ENCODE results near the gene FTH1.

The FTH1 gene

GRCh38 chr11:61914471-61915171 lies 52.8 kb downstream of the FTH1 start:
- DNase-seq (ENCODE audit: low read depth) = no peak
- no peak for TF ChIP-seq CTCF (IDR thresholded peaks at IDR 0.05; ENCODE audit: insufficient read depth, low read depth, low read length, missing control alignments)

More at GRCh38 chr11:61914471-61915171, 52.8 kb downstream of the FTH1 start:
- H3K4me3 ChIP-seq (ENCODE audit: low read depth, low read length) = no peak overlapping the region

All from GM12865 (cell line).